Activated CD8-positive, alpha-beta T cell treated with anti-CD3 and anti-CD28 coated beads for 36 hours (primary cell): ENCODE data around the gene RELN. TPM values are rescaled to one million over a fixed set of nuclear protein-coding genes. Genes with fewer than 3 reads are reported as not detected.
"Not testable (repeated sequence)": the region's sequence is repeated elsewhere in the genome, so short reads cannot be mapped to it uniquely, and the experiment has no call there.

ENCODE experiments used
- ATAC-seq: fragments of 200-7000 bp; cut with Tn5 transposase; one replicate; pipeline ENCODE4 v1.10.0; 2021; ENCODE audit warnings: mild to moderate bottlenecking, moderate library complexity
- CTCF ChIA-PET: fragments of 350-600 bp; sonication (Branson Sonifier 250); formaldehyde crosslinking; loops from one replicate; lab custom pipeline; 2021; ENCODE audit warnings: antibody characterized with exemption; lab: Charles Lee
- POLR2A ChIA-PET: fragments of 350-600 bp; sonication (Branson Sonifier 250); formaldehyde crosslinking; loops from one replicate; lab custom pipeline; 2021; ENCODE audit warnings: antibody characterized with exemption; lab: Charles Lee
- DNase-seq: peaks from one replicate; pipeline ENCODE4 v3.0.0-alpha.2; 2020
- H3K27ac Mint-ChIP-seq: one replicate; pipeline ENCODE4 v1.8.0; 2021; ENCODE audit warnings: mild to moderate bottlenecking, mixed read lengths
- H3K27me3 Mint-ChIP-seq: one replicate; pipeline ENCODE4 v1.8.0; 2021; ENCODE audit warnings: mixed read lengths
- H3K36me3 Mint-ChIP-seq: one replicate; pipeline ENCODE4 v1.8.0; 2021; ENCODE audit warnings: low read depth, mixed read lengths
- H3K4me1 Mint-ChIP-seq: one replicate; pipeline ENCODE4 v1.8.0; 2021; ENCODE audit warnings: low read depth, mixed read lengths
- H3K4me3 Mint-ChIP-seq: one replicate; pipeline ENCODE4 v1.8.0; 2021; ENCODE audit warnings: mild to moderate bottlenecking, moderate library complexity, mixed read lengths
- H3K9me3 Mint-ChIP-seq: one replicate; pipeline ENCODE4 v1.8.0; 2021; ENCODE audit warnings: mixed read lengths
- CTCF ChIP-seq: fragments of 200-600 bp; IDR thresholded peaks from one replicate; pipeline ENCODE4 v1.8.0; 2022; ENCODE audit warnings: antibody characterized with exemption, mild to moderate bottlenecking
- intact Hi-C: fragments of 100-400 bp; cut with micrococcal nuclease; formaldehyde crosslinking; loops from one replicate; pipeline ENCODE4 v1.10.0; 2022
- total RNA-seq, 2 experiments: library from RNA; stranded (reverse); gene quantifications; one replicate each; pipeline ENCODE4 v1.2.3, GENCODE V29; 2021

The RELN gene
- total RNA-seq, 2 experiments from 2014 or later = not detected

- no peak overlapping the region for H3K4me3 Mint-ChIP-seq
- ChIA-PET CTCF (no interaction called here), POLR2A (no interaction called here)
- no peak overlapping the region for H3K27ac Mint-ChIP-seq
- DNase-seq (no peak), ATAC-seq (no peak)
- no peaks in the 10 kb centered on the region for H3K9me3 Mint-ChIP-seq
- H3K4me1 Mint-ChIP-seq = no peaks in the 10 kb centered on the region
- no peaks in the 10 kb centered on the region for H3K27me3 Mint-ChIP-seq
- H3K36me3 Mint-ChIP-seq = no peaks in the 10 kb centered on the region
- intact Hi-C loops = no loop called here
- TF ChIP-seq CTCF = no peak
These were observed 195.8 kb downstream of the RELN start for GRCh38 chr7:103793614-103794013.

GRCh38 chr7:103791894-103792293 lies 197.6 kb downstream of the RELN start:
- ChIA-PET POLR2A (no interaction called here), CTCF (no interaction called here)
- no peaks in the 10 kb centered on the region for H3K4me1 Mint-ChIP-seq
- ATAC-seq (no peak), DNase-seq (no peak)
- no peak for TF ChIP-seq CTCF
- no peaks in the 10 kb centered on the region for H3K9me3 Mint-ChIP-seq
- no peaks in the 10 kb centered on the region for H3K27me3 Mint-ChIP-seq
- no peaks in the 10 kb centered on the region for H3K36me3 Mint-ChIP-seq
- H3K27ac Mint-ChIP-seq = no peak overlapping the region
- intact Hi-C loops = no loop called here
- no peak overlapping the region for H3K4me3 Mint-ChIP-seq

GRCh38 chr7:103787041-103787440 lies 202.4 kb downstream of the RELN start:
- intact Hi-C loops, H3K4me3 Mint-ChIP-seq: not testable (repeated sequence)
- CTCF ChIA-PET = interaction anchor here (0.7 kb wide), 2 partner anchors 20 to 106 kb away, joined by 3 read pairs; no protein-coding TSS in a partner anchor

GRCh38 chr7:103784646-103785286 lies 204.7 kb downstream of the RELN start:
- TF ChIP-seq CTCF = no peak
- Mint-ChIP-seq H3K9me3 (no peaks in the 10 kb centered on the region), H3K4me3 (no peak overlapping the region), H3K4me1 (no peaks in the 10 kb centered on the region), H3K27me3 (peaks cover 8% of the 10 kb centered on the region), H3K27ac (no peak overlapping the region), H3K36me3 (no peaks in the 10 kb centered on the region)
- ChIA-PET POLR2A (no interaction called here), CTCF (no interaction called here)
- DNase-seq (no peak), ATAC-seq (no peak)
- intact Hi-C loops = no loop called here

More at GRCh38 chr7:103787041-103787440, 202.4 kb downstream of the RELN start:
- H3K27ac Mint-ChIP-seq, H3K4me1 Mint-ChIP-seq, H3K36me3 Mint-ChIP-seq, H3K27me3 Mint-ChIP-seq, H3K9me3 Mint-ChIP-seq, POLR2A ChIA-PET, ATAC-seq, DNase-seq: not testable (repeated sequence)

GRCh38 chr7:103781409-103781808 lies 208.0 kb downstream of the RELN start:
- peaks cover 5% of the 10 kb centered on the region for H3K27me3 Mint-ChIP-seq
- intact Hi-C loops = no loop called here
- POLR2A ChIA-PET = no interaction called here

GRCh38 chr7:103780561-103780960 lies 208.9 kb downstream of the RELN start:
- DNase-seq, H3K27ac Mint-ChIP-seq, ATAC-seq, intact Hi-C loops, CTCF ChIA-PET, H3K4me3 Mint-ChIP-seq, H3K27me3 Mint-ChIP-seq, H3K36me3 Mint-ChIP-seq, POLR2A ChIA-PET, H3K4me1 Mint-ChIP-seq, H3K9me3 Mint-ChIP-seq: not testable (repeated sequence)

More at GRCh38 chr7:103781409-103781808, 208.0 kb downstream of the RELN start:
- CTCF ChIA-PET = no interaction called here
- ATAC-seq (no peak), DNase-seq (no peak)
- H3K4me3 Mint-ChIP-seq = no peak overlapping the region
- H3K27ac Mint-ChIP-seq = no peak overlapping the region
- no peaks in the 10 kb centered on the region for H3K9me3 Mint-ChIP-seq
- H3K36me3 Mint-ChIP-seq = no peaks in the 10 kb centered on the region
- no peaks in the 10 kb centered on the region for H3K4me1 Mint-ChIP-seq
- no peak for TF ChIP-seq CTCF
